Osteoblast (primary cell): ENCODE data around the gene PRKRA. TPM values are rescaled to one million over a fixed set of nuclear protein-coding genes. Genes with fewer than 3 reads are reported as not detected.

Experiments
- DNase-seq: peaks from one replicate; pipeline ENCODE4 v3.0.0; 2011; ENCODE audit warnings: low spot score, mixed read lengths; ENCODE audit not compliant: insufficient read length; ENCODE audit errors: missing footprints
- H2AFZ ChIP-seq: 2 replicates; pipeline ENCODE4 v1.6.0; 2011; ENCODE audit warnings: mild to moderate bottlenecking, low read length
- H3K27ac ChIP-seq: 2 replicates; pipeline ENCODE4 v1.5.1; 2011; ENCODE audit warnings: mild to moderate bottlenecking, low read depth, low read length, moderate library complexity
- H3K27me3 ChIP-seq: 2 replicates; pipeline ENCODE4 v1.6.0; 2012; ENCODE audit warnings: mild to moderate bottlenecking, control low read depth, inconsistent platforms, low read length, moderate library complexity; ENCODE audit not compliant: insufficient read depth
- H3K36me3 ChIP-seq: 2 replicates; pipeline ENCODE4 v1.5.1; 2011; ENCODE audit warnings: mild to moderate bottlenecking, low read length, control low read depth, moderate library complexity; ENCODE audit not compliant: insufficient read depth
- H3K4me1 ChIP-seq: 2 replicates; pipeline ENCODE4 v1.5.1; 2011; ENCODE audit warnings: mild to moderate bottlenecking, low read length, control low read depth, moderate library complexity; ENCODE audit not compliant: insufficient read depth
- H3K4me2 ChIP-seq: 2 replicates; pipeline ENCODE4 v1.6.0; 2011; ENCODE audit warnings: mild to moderate bottlenecking, low read length; ENCODE audit not compliant: insufficient read depth
- H3K4me3 ChIP-seq: fragments of 200-600 bp; sonication (generic); 3 replicates; pipeline ENCODE4 v1.5.1; 2012; ENCODE audit warnings: mild to moderate bottlenecking, low read length, inconsistent platforms; ENCODE audit not compliant: insufficient read depth
- H3K79me2 ChIP-seq: 2 replicates; pipeline ENCODE4 v1.6.0; 2012; ENCODE audit warnings: mild to moderate bottlenecking, low read length, control low read depth, inconsistent platforms; ENCODE audit not compliant: insufficient read depth
- H3K9me3 ChIP-seq: 2 replicates; pipeline ENCODE4 v1.5.1; 2011; ENCODE audit warnings: low read depth, low read length, control low read depth
- H4K20me1 ChIP-seq: 2 replicates; pipeline ENCODE4 v1.6.0; 2012; ENCODE audit warnings: mild to moderate bottlenecking, low read length, control low read depth; ENCODE audit not compliant: insufficient read depth
- total RNA-seq: library from RNA; depleted of rRNA; stranded (reverse); fragments of >200 nt; gene quantifications from 2 replicates; pipeline ENCODE4 v1.2.3, GENCODE V29; 2012
- TF ChIP-seq, protein P1 (sequence below): IDR thresholded peaks from 2 replicates; pipeline ENCODE4 v1.5.1; 2011; ENCODE audit warnings: mild to moderate bottlenecking, low read depth, low read length, moderate library complexity; ENCODE audit errors: extremely low read depth

Gene PRKRA
- total RNA-seq, 1 donor = 56.1 TPM

DNA sequence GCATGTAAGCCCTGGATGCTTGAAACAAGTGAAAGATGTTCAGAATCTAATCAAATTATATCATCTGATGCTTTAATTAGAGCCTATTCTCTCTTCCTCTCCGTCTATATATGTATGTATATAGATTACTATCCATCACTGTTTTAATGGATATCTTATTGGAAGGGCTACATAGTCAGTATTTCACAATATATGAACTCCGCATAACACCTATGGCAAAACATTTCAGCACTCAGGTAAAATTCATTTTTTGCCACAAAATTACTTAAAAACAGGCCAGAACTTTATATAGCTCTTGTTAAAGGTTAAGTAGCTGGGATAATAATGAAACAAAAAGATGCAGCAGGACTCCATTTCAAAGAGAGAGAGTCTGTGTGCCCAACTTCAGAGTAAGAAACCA, 1.4 kb upstream of the PRKRA start:
- H3K4me1 ChIP-seq = peaks cover 17% of the 10 kb centered on the region
- H3K27me3 ChIP-seq = no peaks in the 10 kb centered on the region
- peaks cover 7% of the 10 kb centered on the region for H4K20me1 ChIP-seq
- H3K9me3 ChIP-seq = no peaks in the 10 kb centered on the region
- H3K27ac ChIP-seq = no peak overlapping the region
- peaks cover 33% of the 10 kb centered on the region for H3K79me2 ChIP-seq
- H3K4me3 ChIP-seq = no peak overlapping the region
- no peak overlapping the region for H3K4me2 ChIP-seq
- peaks cover 13% of the 10 kb centered on the region for H3K36me3 ChIP-seq
- H2AFZ ChIP-seq = no peak overlapping the region
- TF ChIP-seq, protein P1, sequence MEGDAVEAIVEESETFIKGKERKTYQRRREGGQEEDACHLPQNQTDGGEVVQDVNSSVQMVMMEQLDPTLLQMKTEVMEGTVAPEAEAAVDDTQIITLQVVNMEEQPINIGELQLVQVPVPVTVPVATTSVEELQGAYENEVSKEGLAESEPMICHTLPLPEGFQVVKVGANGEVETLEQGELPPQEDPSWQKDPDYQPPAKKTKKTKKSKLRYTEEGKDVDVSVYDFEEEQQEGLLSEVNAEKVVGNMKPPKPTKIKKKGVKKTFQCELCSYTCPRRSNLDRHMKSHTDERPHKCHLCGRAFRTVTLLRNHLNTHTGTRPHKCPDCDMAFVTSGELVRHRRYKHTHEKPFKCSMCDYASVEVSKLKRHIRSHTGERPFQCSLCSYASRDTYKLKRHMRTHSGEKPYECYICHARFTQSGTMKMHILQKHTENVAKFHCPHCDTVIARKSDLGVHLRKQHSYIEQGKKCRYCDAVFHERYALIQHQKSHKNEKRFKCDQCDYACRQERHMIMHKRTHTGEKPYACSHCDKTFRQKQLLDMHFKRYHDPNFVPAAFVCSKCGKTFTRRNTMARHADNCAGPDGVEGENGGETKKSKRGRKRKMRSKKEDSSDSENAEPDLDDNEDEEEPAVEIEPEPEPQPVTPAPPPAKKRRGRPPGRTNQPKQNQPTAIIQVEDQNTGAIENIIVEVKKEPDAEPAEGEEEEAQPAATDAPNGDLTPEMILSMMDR = no peak
- no peak for DNase-seq

DNA sequence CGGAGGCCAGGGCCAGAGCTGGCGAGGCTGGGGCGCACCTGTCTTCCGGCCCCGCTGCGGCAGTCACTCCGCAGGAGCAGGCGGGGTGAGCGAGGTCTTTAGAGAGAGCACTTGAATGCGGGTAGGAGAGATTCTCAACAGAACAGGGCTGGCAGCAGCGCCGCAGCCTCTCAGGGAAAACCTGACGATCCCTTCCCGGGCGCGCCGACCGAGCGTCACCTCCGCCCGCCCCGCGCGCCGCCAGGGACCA, 526 bp downstream of the PRKRA start:
- Histone ChIP-seq H3K27me3 (no peaks in the 10 kb centered on the region), H3K79me2 (peaks cover 43% of the 10 kb centered on the region), H3K4me1 (peaks cover 17% of the 10 kb centered on the region), H3K27ac (peak overlapping the region; percentile 88), H3K9me3 (no peaks in the 10 kb centered on the region), H3K36me3 (peaks cover 26% of the 10 kb centered on the region), H3K4me3 (peak overlapping the region; percentile 94), H4K20me1 (peaks cover 7% of the 10 kb centered on the region), H2AFZ (peak overlapping the region; percentile 69), H3K4me2 (peak overlapping the region; percentile 99)
- TF ChIP-seq, protein P1 = no peak
- no peak for DNase-seq

GRCh38 chr2:178449700-178450523, 1.1 kb downstream of the PRKRA start:
- peaks cover 17% of the 10 kb centered on the region for H3K4me1 ChIP-seq
- H3K4me2 ChIP-seq = peak overlapping the region; percentile 99
- peaks cover 31% of the 10 kb centered on the region for H3K36me3 ChIP-seq
- DNase-seq = peak; percentile 58
- peak overlapping the region; percentile 88 for H3K27ac ChIP-seq
- no peaks in the 10 kb centered on the region for H3K27me3 ChIP-seq
- H4K20me1 ChIP-seq = peaks cover 7% of the 10 kb centered on the region
- H2AFZ ChIP-seq = peak overlapping the region; percentile 69
- no peaks in the 10 kb centered on the region for H3K9me3 ChIP-seq
- peak overlapping the region; percentile 94 for H3K4me3 ChIP-seq
- peaks cover 47% of the 10 kb centered on the region for H3K79me2 ChIP-seq
- TF ChIP-seq, protein P1 = no peak

DNA sequence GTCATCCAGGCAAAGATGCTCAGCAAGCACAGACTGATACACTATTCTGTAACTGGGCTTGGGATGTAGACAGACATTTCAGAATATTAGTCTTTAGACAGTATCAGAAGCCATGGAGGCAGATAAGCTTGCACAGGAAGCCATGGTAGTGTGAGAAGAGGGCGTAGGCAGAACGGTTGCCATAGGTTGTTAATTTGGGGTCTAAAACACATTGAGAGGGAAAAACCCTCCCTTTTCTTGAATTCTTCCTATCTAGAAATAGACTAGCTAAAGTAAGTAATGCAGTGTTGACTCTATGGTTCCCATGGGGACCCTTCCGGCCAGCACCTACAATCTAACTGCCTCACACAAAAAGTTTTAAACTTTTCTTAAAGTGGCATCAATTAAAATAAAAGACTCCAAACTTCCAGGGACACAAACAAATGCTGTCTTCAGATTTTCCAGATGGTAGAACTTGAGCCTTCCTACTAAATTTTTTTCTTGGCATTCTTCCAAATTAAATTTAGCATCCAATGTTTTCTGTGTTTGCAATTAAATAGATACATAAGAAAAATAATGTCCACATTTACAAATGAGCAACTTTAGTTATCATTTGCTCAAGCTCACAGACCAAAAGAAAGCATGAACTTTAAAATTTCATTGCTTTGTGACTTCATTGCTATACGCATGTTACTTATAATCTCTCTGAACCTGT, 1.9 kb downstream of the PRKRA start:
- H3K4me2 ChIP-seq = peak overlapping the region; percentile 99
- H3K4me3 ChIP-seq = no peak overlapping the region
- peaks cover 38% of the 10 kb centered on the region for H3K36me3 ChIP-seq
- H3K27me3 ChIP-seq = no peaks in the 10 kb centered on the region
- H3K9me3 ChIP-seq = no peaks in the 10 kb centered on the region
- H4K20me1 ChIP-seq = peaks cover 7% of the 10 kb centered on the region
- H2AFZ ChIP-seq = no peak overlapping the region
- peak overlapping the region; percentile 88 for H3K27ac ChIP-seq
- H3K79me2 ChIP-seq = peaks cover 48% of the 10 kb centered on the region
- DNase-seq = no peak
- TF ChIP-seq, protein P1 = no peak
- H3K4me1 ChIP-seq = peaks cover 17% of the 10 kb centered on the region
